ENCODE measurements around the gene RIC3.

RIC3 gene

DNA sequence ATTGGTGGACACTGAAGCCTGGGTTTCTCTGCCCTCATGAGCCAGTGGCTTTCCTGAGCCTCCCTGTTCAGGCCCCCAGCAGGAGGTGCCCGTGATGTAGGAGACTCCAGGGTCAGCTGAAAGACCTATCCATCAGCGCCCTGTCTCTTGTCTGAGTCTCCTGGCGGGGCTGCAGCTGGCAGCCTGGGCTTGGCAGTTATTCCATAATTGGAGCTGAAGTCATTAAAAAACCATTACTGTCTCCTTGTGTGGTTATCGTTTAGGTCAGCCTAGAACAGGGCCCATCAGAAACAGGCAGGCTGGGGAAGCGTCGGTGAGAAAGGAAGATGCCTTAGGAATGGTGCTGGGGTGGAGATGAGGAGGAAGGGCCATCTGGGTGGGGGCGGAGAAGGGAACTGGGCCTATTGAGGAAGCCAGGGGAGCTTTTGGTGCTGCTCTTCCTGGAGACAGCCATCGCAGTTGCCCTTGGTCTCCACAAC, 82.8 kb downstream of the RIC3 start:
- no peak for DNase-seq

DNA sequence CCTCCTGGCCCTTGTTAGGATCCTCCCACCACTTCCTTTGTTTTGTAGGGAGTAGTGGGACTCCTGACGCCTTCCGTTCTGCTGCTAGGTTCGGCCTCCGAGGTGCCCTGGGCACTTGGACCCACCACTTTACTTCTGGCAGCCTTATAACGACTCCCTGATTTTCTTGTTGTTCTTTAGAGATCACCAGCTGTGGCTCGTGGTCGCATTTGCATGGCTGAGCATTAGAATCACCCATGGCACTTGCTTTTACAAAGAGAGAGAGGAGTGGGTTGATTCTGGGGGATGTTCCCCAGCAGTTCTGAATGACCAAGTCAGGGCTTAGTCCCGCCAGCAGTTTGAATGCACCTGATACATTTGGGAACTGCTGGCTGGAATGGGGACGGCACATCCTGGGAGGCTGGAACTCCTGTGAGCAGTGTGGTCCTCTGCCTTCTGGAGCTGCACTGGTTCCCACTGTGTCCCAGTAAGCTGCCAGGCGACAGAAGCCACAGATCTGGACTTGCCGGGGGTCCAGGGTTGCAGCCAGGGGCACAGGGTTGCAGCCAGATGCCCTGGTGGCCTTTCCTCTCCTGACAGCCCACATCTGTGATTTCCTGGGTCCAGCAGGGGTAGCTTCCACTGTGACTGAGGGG, 83.7 kb downstream of the RIC3 start:
- DNase-seq: no peak

DNA sequence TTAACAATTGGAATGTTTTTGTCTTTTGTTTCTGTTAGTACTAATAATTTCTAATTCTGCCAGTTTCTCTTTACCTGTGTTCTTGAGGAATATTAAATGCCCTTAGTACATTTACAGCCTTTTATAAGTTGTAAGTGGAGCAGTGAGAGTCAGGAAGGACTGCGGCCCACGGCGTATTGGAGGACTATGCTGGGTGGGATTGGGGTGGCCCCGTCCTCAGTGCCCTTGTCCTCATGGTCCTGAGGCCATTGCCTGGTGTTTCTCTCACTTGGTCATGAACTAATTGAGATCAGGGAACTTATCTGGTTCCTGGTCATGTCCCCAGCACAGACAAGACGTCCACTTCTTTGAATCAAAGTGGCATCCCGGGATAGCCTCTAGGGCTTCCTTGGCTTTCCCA, 84.5 kb downstream of the RIC3 start:
- no peak for DNase-seq

DNA sequence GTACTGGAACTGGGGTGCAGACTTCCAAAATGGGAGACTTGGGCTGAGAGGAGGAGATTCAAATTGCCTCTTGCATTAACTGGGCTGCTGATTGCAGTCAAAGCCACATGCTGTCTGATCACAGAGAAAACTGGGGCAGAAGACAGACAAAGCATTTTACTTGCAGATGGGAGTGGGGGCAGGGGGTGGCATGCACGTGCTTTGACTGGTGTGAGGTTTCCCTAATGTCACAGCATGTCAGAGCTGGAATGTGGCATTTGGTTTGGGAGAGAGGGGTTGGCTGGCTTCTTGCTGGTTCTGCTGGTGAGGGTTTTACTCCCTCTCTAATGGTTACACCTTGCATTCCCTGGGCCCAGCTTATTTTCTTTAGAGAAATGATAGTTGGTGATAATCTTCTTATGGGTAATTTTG, 84.9 kb downstream of the RIC3 start:
- DNase-seq: no peak

DNA sequence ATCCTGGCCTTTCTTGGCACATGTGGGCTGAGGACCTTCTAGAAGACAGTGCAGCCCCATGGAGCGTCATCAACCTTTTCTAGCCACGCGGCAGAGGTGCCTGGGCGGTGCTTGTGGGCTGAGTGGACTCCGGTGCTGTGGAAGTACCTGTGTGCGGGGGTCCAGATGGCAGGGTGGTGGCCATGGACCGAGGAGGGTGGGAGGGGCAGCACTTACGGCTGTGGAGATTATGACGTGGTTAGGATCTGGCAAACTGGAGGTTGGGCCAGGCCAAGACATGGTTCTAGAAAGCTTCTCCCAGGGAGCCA, 85.8 kb downstream of the RIC3 start:
- no peak for DNase-seq

DNA sequence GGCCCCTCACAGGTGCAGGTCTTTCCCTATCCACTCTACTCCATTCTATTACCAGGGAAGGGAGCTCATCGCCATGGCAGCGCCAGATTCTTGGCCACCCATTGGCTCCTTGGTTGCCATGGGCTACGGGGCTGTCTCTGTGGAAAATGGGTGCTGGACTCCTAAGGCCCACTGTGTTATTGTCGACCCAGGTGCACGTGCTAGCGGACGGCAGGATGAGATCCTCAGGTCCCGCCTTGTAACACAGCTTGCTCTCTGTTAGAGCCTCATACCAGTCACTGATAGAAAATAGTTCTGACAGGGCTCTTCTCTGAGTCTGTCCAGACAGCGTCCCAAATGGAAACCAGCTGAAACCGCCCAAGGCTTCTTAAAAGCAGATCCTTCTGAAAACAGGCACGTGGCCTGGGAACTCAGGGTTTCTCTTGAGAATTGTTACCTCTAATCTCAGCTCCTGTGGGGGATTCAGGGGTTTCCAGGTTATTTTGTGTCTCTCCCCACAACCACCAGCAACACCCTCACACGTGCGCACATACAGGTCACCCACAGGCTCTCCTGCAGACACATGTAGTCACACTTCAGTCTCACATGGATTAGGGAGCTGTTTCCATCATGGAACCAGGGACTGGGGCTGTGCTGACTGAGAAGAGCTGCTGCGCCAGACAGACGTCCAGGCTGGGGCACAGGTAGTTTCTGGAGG, 86.3 kb downstream of the RIC3 start:
- DNase-seq: no peak

DNA sequence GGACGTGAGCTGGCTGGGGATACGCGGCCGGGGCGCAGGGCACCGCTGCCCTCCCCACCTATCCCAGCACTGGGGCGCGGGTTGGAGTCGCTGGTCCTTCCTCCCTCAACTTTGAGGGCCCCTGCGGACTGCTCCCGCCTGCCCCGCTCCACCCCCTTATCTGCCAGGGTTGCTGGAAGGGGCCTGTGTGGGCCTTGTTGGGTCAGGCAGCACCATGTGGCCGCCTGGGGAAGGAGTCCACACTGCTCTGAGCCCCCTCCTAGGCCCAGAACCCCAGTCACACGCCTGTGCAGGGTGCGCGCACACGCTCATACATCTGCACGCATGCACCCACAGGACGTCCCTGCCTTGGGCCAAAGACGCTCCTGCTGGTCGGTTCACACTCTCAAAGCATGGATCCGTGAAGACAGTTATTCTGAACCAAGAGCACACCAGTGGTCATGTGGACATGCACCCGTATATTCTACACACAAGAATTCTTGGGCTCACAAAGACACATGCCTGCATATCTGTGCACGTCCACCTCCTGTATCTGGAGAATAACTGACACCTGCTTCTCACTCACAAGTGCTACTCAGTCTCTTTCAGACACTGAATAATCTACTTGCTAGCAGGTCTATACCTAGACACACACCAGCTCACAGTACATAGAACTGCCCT, 87.1 kb downstream of the RIC3 start:
- DNase-seq: no peak

DNA sequence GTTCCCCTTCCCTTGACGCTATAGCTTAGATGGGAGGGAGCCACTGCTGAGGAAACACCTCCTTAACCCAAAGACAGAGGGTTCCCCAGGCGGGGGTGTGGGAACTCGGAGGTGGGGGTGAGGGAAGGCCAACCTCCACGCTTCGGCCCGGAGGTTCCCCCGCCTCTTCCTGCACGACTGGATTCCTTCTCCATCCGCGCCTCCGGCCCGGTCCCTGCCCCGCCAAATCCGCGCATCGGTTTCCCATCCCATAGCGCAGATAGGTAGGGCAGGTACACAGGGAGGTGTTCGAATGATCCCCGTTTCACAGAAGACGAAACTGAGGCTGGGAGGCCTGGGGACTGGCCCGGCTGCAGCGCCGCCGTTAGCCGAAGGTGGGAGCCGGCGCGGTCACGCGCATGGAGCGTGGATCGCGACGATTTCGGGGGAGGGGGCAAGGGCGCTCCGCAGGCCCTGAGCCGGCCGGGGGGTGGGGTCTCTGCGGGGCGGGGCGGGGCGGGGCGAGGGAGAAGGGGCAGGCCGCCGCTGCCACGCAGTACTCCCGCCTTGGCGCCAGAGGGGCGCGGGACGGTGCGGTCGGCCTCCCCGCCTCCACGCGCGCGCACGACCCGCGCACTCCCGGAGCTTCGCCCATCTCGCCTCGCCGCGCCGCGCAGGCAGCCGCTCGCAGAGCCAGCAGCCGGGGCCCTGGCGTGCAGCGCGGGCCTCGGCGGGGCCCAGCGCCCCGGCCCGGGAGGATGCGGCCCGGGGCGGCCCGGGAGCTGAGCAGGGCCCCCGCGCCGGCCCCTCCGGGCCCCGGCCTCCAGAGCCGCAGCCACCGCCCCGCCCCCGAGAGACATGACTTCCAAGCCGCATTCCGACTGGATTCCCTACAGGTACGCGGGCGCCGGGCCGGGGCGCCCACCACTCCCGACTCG, 87.9 kb downstream of the RIC3 start, which contains the start of gene TUB:
Gene TUB, plus strand, starts transcription at position 538 of the 917 bp plus-strand sequence. Its CDS starts 300 bp downstream, at position 838.
- peak; percentile 44 for DNase-seq

DNA sequence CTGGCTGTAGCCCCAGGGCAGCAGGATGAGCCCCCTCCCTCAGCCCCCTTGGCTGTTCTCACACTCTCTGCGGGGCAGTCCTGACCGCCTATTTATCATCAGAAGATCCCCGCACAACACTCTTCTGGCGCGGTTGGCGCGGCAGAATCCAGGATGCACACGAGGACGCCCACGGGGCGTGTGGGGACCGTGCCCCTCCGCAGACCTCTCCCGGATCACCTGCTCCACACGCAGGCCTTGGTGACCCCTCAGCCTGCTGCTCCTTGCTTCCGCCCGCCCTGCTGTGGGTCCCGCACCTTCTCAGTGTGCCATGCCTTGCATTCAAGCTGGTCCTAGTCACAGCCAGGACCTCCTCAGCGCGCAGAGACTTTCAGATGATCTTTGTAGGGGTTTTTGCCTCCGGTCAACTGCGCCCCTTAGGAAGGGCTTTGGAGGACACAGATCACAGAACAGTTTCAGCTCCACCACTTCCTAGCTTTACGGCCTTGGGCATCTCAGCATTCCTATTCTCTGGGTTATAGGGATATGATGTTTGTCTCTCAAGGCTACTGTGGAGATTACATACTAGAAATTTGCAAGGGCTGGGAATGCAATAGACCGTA, 88.7 kb downstream of the RIC3 start:
- no peak for DNase-seq

DNA sequence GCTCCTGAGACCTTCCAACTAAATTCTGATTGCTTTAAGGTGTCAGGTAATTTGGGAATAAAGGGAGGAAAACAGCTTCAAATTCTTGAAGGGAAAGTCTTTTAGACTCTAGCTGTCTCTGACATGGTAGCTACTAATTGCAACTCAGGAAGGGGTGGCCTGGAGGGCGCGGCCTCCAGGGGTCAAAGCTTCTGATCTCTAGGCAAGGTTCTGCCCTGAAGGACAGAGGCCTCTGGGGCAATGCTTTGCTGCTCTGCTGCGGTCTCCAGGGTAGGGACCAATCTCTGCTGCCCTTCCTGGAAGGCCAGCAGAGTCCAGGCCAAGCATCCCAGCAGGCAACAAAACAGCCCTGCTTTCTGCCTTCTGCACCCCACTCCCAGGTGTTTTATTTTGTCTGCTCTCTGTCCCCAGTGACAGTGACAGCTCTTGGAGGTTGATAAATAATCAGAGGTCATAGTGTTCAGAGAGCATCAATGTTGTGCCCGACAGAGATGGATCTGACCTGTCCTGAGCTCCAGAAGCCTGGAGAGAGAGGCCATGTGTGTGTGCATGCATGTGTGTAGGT, 89.6 kb downstream of the RIC3 start:
- DNase-seq: no peak

DNA sequence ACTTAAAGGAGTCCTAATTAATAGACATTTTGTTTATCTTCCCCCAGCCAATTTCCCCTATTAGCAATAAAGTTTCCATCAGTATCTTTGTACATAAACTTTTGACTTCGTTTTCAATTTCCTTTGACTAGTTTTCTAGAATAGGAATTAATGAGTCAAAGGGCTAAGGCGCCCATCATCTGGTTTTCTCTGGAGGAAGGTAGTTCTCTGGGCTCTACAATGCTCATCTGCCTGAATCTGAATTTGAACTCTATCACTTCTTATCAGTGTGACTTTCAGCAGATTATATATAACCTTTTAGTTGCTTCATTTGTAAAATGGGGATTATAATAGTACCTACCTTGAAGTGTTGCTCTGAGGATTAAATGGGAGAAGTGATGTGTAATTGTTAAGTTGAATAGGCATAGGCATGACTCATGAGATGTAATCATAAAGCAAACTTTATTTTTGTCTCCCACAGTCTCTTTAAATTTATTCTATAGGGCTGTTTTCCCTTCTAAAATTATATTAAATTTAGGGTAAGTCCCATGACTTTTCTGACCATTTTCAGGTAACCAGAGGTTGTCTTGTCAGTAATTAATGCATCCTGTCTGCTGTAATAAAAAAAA, 93.6 kb downstream of the RIC3 start:
- no peak for DNase-seq

DNA sequence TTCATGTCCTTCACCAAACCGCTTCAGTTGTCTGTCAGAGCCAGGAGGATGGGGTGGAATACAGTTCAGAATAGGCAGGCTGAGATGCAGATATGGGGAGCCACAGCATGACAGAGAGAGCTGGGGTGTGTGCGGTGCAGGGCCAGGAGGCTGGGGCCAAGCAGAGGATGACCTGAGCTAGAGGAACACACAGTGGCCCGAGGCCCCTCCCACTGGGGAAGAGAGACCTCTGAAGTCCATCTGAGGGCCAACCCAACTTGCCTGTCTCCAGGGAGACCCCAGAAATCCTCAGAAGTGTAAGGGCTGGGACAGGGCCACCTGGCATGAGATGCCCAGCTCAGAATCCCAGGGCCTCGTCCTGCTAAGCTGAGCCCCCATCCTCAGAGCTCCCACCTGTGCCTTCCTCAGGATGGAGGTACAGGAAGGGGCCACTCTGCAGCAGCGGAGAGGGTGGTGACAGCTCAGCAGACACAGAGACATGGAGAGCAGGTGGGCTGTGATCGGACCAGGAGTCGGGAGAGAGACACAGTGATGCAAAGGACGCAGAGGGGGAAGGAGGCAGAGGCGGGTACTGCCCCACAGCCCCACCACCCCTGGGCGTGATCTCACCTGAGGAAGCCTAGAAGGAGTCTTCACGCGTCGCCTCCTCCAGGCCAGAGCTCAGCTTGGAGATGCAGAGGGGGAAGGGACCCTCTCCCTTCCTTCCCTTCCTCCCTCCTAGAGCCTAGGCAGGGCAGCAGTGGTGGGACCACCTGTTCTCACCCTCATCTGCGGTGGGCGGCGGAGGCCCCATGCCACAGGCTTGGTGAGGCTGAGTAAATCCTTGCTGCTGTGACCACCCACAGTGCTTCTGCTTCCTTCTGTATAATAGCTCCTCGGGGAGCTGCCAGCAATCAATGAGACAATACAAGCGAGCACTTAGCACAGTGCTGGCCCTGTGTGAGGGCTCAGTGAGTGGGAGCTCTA, 96.9 kb downstream of the RIC3 start:
- no peak for DNase-seq

DNA sequence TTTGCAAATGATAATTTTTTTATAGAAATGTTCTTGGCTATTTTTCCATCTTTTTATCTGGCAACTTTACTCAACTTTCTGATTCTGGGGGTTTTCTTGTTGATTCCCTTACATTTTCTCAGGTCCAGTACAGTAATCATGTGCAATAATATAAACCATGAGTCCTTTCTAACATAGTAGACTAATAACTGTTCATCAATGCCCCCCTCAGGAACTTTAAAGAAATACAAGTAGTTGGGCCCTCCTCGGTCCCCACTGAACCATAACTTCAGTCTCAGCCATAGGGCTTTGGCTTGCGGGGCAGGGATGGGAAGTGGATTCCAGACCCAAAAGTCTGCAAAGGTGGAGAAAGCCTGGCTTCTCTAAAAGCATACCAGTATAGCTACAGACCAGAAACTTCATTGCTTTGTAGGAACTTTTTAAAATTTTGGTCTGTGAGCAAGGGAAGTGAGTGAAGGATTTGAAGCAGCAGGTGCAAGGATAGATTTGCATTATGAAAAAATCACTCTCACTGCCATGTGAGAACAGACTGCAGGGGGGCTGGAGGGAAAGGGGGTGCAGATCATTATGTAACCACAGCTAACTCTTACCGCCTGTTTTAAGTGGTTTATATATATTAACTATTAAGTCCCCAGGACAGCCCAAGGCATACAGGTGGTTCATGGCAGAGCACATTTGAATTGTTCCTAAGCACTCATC, 98.3 kb downstream of the RIC3 start:
- peak; percentile 42 for DNase-seq

DNA sequence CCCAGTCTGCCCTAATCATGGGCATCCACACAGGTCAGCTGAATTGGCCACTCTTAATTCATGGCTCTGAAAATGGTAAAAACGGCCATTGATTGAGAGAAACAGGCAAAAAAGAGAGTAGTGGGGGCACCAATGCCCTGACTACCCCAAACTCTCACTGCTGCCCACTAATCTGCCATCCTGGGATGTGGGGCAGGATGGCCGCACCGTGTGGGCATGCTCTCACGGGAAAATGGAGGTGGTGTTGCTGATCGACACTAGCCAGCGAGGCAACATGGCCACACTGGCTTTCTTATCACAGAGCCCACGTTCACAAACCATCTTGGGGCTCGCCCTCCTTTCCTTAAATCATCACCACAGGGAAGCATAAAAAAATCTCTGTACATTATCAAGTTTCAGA, 99.1 kb downstream of the RIC3 start:
- no peak for DNase-seq

DNA sequence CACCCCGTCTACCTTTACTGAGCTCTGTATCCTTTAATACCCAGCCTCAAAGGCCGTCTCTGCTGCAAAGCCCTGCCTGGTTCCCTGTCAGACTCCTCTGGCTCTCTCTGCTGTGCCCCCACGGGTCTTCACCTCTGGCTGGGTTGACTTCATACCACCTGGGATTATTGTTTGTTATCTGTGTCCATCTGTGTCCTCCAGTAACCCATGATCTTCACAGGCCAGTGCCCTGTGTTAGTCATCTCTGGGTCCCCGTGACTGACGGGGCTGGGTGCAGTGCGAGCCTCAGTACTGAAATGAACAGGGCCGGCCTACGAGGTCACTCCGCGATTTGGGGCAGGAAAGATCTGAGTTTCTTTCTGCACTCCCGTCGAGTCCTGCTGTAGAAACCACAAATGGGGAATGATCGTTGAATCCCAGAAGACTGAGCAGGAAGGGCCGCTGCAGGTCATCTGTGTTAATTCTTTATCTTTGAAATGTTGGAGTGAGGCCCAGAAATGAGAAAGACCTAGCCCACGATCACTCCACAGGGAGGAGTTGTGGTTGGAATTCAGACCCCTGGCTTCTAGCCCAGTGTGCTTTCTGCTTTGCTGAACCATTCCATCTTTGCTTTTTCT, 100.1 kb downstream of the RIC3 start:
- DNase-seq: peak; percentile 87

DNA sequence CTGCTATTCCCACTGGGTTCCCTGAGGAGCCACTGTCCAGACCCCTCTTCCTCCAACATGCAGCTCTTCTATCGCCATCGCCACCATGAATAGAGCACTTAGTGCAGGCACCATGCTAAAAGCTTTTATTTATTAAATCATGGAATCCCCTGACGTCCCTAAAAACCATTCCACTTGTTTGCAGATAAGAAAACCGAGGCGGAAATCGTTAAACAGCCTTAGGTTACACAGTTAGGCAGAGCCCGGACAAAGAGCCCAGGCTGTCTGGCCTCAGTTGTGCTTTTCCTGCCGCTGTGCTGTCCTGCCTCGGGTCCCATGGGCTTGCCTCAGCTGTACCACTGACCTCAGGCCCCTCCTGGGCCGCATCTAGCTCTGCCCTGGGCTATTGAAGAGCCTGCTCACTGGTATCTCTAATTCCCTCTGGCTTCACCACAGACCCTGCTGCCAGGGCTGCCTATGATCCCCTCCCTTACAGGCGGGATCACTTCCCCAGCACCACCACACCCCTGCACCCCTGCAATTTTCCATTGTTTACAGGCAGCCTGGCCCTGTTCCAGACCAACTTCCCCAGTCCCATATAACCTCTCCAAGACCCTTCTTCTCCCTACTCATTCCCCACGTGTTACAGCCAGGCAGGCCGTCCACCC, 100.8 kb downstream of the RIC3 start:
- no peak for DNase-seq

DNA sequence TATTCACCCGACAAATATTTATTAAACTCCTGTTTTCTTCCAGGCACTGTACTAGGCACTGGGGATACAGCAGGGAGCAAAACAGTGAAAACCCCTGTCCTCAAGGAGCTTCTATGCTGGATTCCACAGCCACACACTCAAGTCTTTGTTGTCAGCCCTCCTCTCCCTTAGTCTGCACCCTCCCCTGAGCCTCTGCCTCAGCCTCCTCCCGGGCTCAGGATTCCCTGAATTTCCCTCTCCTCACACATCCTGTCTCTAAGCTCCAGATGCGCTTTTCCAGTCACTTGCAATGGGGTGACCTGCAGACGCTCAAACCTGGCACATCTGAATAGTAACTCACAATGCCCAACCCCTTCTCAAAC, 101.3 kb downstream of the RIC3 start:
- no peak for DNase-seq

DNA sequence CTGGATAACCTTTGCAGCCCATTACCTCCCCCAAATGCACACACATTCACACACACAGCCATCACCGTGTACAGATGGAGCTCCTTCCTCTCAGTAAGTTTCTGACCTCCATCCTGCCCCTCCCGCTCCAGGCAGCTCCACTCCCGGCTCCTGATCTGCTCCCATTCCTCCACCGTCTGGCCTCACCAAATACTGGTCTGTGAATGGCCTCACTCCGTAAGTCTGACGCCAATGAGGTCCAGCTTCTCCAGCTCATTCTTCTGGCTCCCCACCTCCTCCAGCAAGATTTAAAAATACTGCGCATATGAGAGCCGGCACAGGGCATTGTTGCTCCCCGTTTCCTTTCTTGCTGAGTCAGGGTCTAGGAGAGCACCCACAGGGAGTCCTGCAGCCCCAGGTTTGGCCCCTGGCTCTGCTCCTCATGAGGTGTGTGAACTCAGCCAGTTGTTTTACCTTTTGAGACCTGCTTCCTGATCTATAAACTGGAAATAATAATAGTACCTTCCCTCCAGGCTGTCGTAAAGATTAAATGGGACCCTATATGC, 101.8 kb downstream of the RIC3 start:
- no peak for DNase-seq
